Measurements from ENCODE around the gene BIVM. TPM values are rescaled to one million over a fixed set of nuclear protein-coding genes. Genes with fewer than 3 reads are reported as not detected.

The BIVM gene
- total and polyA plus RNA-seq, 2 donors (not counting 3 experiments of a cell fraction or from before 2014, with no cell fraction given), result 7.7 to 20.3 TPM

GRCh38 chr13:102807699-102808098, 8.8 kb downstream of the BIVM start:
- Histone ChIP-seq H3K27me3 (ENCODE audit: control insufficient read depth in 2 of 2, insufficient read depth in 2 of 2, low read length in 2 of 2) (no peaks in the 10 kb centered on the region), H3K27ac (ENCODE audit: insufficient read depth, low read depth, low read length) (no peak overlapping the region), H3K4me1 (ENCODE audit: control insufficient read depth, extremely low read depth, insufficient read depth, low read length) (peaks cover 1% of the 10 kb centered on the region), H3K9me3 (replicated peaks; ENCODE audit: control insufficient read depth, insufficient read depth, low read length) (no peaks in the 10 kb centered on the region), H3K4me3 (replicated peaks in 1 of 3; ENCODE audit: insufficient read depth in 1 of 3, low read depth in 1 of 3, low read length in 3 of 3) (no peak overlapping the region), H3K9ac (replicated peaks; ENCODE audit: extremely low read depth, insufficient read depth, low read length) (no peak overlapping the region), H3K4me2 (ENCODE audit: insufficient read depth, low read length) (no peak overlapping the region), H2AFZ (ENCODE audit: low read depth, low read length) (no peak overlapping the region), H4K20me1 (replicated peaks; ENCODE audit: control insufficient read depth, extremely low read depth, insufficient read depth, low read length) (no peaks in the 10 kb centered on the region), H3K36me3 (ENCODE audit: control insufficient read depth in 2 of 2, extremely low read depth in 1 of 2, insufficient read depth in 2 of 2, low read length in 2 of 2) (no peaks in the 10 kb centered on the region), H3K9me1 (replicated peaks; ENCODE audit: control insufficient read depth, extremely low read depth, insufficient read depth, low read length) (no peaks in the 10 kb centered on the region), H3K79me2 (ENCODE audit: control insufficient read depth, insufficient read depth, low read length) (peaks cover 18% of the 10 kb centered on the region)
- BruUV-seq (replicated peaks), result no TSS peak
- dilution Hi-C loops (cut with MboI; ENCODE audit: extremely low pct_ligation_motif_present, low sequenced_read_pairs) (no loop called here), intact Hi-C loops (cut with micrococcal nuclease) (no loop called here)
- FAIRE-seq (no peak), DNase-seq (ENCODE audit: low read depth, low spot score) (no peak)
- POLR2A ChIA-PET, result no interaction called here
- TF ChIP-seq MYC (IDR thresholded peaks at IDR 0.05; ENCODE audit: low read depth, low read length) (no peak), JUN (IDR thresholded peaks at IDR 0.05; ENCODE audit: borderline replicate concordance, insufficient read depth, insufficient read length, low read depth) (no peak), MAX (IDR thresholded peaks at IDR 0.05; ENCODE audit: insufficient read depth, insufficient read length) (no peak), POLR2A (IDR thresholded peaks at IDR 0.05; ENCODE audit: low read depth, low read length) (no peak)
- CTCF ChIA-PET, result interaction anchor here (1.0 to 1.5 kb wide), 2 partner anchors 18 to 251 kb away, joined by 3 to 5 read pairs; no protein-coding TSS in a partner anchor

GRCh38 chr13:102812611-102813287, 13.8 kb downstream of the BIVM start:
- Histone ChIP-seq H2AFZ (ENCODE audit: low read depth, low read length) (no peak overlapping the region), H3K27ac (ENCODE audit: insufficient read depth, low read depth, low read length) (no peak overlapping the region), H3K4me3 (replicated peaks in 1 of 3; ENCODE audit: insufficient read depth in 1 of 3, low read depth in 1 of 3, low read length in 3 of 3) (no peak overlapping the region), H3K9me1 (replicated peaks; ENCODE audit: control insufficient read depth, extremely low read depth, insufficient read depth, low read length) (no peaks in the 10 kb centered on the region), H3K36me3 (ENCODE audit: control insufficient read depth in 2 of 2, extremely low read depth in 1 of 2, insufficient read depth in 2 of 2, low read length in 2 of 2) (peaks cover 0 to 2% of the 10 kb centered on the region in 2 experiments), H3K9me3 (replicated peaks; ENCODE audit: control insufficient read depth, insufficient read depth, low read length) (no peaks in the 10 kb centered on the region), H3K79me2 (ENCODE audit: control insufficient read depth, insufficient read depth, low read length) (peaks cover 20% of the 10 kb centered on the region), H3K4me1 (ENCODE audit: control insufficient read depth, extremely low read depth, insufficient read depth, low read length) (peaks cover 2% of the 10 kb centered on the region), H3K4me2 (ENCODE audit: insufficient read depth, low read length) (no peak overlapping the region), H3K9ac (replicated peaks; ENCODE audit: extremely low read depth, insufficient read depth, low read length) (no peak overlapping the region), H3K27me3 (ENCODE audit: control insufficient read depth in 2 of 2, insufficient read depth in 2 of 2, low read length in 2 of 2) (no peaks in the 10 kb centered on the region), H4K20me1 (replicated peaks; ENCODE audit: control insufficient read depth, extremely low read depth, insufficient read depth, low read length) (peaks cover 3% of the 10 kb centered on the region)
- DNase-seq (ENCODE audit: low read depth, low spot score), result no peak
- dilution Hi-C loops (cut with MboI; ENCODE audit: extremely low pct_ligation_motif_present, low sequenced_read_pairs) (no loop called here), intact Hi-C loops (cut with micrococcal nuclease) (no loop called here)
- no peak for TF ChIP-seq POLR2A (IDR thresholded peaks at IDR 0.05; ENCODE audit: low read depth, low read length)
- no peak for TF ChIP-seq MAX (IDR thresholded peaks at IDR 0.05; ENCODE audit: insufficient read depth, insufficient read length)
- TF ChIP-seq MYC (IDR thresholded peaks at IDR 0.05; ENCODE audit: low read depth, low read length), result no peak
- TF ChIP-seq, protein P1, sequence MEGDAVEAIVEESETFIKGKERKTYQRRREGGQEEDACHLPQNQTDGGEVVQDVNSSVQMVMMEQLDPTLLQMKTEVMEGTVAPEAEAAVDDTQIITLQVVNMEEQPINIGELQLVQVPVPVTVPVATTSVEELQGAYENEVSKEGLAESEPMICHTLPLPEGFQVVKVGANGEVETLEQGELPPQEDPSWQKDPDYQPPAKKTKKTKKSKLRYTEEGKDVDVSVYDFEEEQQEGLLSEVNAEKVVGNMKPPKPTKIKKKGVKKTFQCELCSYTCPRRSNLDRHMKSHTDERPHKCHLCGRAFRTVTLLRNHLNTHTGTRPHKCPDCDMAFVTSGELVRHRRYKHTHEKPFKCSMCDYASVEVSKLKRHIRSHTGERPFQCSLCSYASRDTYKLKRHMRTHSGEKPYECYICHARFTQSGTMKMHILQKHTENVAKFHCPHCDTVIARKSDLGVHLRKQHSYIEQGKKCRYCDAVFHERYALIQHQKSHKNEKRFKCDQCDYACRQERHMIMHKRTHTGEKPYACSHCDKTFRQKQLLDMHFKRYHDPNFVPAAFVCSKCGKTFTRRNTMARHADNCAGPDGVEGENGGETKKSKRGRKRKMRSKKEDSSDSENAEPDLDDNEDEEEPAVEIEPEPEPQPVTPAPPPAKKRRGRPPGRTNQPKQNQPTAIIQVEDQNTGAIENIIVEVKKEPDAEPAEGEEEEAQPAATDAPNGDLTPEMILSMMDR (IDR thresholded peaks at IDR 0.05; ENCODE audit: extremely low read depth in 1 of 2, insufficient read depth in 1 of 2, low read depth in 1 of 2, low read length in 2 of 2), result no peak
- CTCF ChIA-PET, result no interaction called here
- no peak for FAIRE-seq
- no TSS peak for BruUV-seq (replicated peaks)
- POLR2A ChIA-PET, result no interaction called here
